ENCODE results near the gene CNTD1. TPM values are rescaled to one million over a fixed set of nuclear protein-coding genes. Genes with fewer than 3 reads are reported as not detected.
A peak's percentile ranks its signal among the peaks of the same experiment; 100 is the strongest.

The CNTD1 gene
- total and polyA plus RNA-seq, 2 experiments from 2014 or later: 1.1 TPM; not detected in 1

DNA sequence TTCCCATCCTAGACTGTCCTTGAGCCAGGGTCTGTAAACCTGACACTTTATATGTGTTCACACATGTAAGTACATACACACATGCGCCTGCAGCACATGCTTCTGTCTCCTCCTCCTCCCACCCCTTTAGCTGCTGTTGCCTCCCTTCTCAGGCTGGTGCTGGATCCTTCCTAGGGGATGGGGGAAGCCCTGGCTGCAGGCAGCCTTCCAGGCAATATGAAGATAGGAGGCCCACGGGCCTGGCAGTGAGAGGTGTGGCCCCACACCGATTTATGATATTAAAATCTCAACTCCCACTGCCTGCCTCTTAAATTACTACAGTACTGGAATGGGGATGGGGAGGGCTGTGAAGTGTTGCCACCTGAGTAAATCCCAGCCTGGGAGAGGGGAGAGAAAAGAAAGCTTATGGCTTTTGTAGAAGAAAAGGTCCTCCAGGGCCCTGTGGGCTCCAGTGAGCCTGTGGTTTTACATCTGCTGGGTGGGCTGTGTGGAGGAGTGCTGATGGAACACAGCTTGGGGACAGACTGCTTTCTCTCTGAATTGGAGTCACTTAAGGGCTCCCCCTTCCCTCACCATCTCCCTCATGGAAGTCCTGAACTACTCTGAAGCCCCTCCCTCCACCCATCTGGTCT is 19.2 kb upstream of the CNTD1 start:
- H3K27ac ChIP-seq (ENCODE audit: low read depth): no peak overlapping the region
- H3K4me1 Mint-ChIP-seq: peaks cover 24% of the 10 kb centered on the region
- peak overlapping the region; percentile 93 for H3K4me2 ChIP-seq
- no peaks in the 10 kb centered on the region for H3K9me2 ChIP-seq (ENCODE audit: insufficient read depth)
- H3K27me3 ChIP-seq (ENCODE audit: insufficient read depth): peaks cover 30% of the 10 kb centered on the region
- peak overlapping the region; percentile 81 for H3K4me3 ChIP-seq
- H3F3A ChIP-seq (replicated peaks; ENCODE audit: low read depth): peaks cover 12% of the 10 kb centered on the region; the same call in 1 of the 2 replicates
- H3K9me3 Mint-ChIP-seq: no peaks in the 10 kb centered on the region; the same call in 2 of the 3 replicates
- DNase-seq (ENCODE audit: low spot score) (no peak), ATAC-seq (peak; percentile 11)
- H3K36me3 ChIP-seq (ENCODE audit: insufficient read depth): peaks cover 9% of the 10 kb centered on the region; the same call in 1 of the 2 replicates
- no peak for TF ChIP-seq JUNB (IDR thresholded peaks at IDR 0.05; ENCODE audit: unreplicated experiment)
- TF ChIP-seq ZNF331 (CRISPR knock-in tag; IDR thresholded peaks at IDR 0.05; ENCODE audit: low read depth): no peak
- TF ChIP-seq, protein P1, sequence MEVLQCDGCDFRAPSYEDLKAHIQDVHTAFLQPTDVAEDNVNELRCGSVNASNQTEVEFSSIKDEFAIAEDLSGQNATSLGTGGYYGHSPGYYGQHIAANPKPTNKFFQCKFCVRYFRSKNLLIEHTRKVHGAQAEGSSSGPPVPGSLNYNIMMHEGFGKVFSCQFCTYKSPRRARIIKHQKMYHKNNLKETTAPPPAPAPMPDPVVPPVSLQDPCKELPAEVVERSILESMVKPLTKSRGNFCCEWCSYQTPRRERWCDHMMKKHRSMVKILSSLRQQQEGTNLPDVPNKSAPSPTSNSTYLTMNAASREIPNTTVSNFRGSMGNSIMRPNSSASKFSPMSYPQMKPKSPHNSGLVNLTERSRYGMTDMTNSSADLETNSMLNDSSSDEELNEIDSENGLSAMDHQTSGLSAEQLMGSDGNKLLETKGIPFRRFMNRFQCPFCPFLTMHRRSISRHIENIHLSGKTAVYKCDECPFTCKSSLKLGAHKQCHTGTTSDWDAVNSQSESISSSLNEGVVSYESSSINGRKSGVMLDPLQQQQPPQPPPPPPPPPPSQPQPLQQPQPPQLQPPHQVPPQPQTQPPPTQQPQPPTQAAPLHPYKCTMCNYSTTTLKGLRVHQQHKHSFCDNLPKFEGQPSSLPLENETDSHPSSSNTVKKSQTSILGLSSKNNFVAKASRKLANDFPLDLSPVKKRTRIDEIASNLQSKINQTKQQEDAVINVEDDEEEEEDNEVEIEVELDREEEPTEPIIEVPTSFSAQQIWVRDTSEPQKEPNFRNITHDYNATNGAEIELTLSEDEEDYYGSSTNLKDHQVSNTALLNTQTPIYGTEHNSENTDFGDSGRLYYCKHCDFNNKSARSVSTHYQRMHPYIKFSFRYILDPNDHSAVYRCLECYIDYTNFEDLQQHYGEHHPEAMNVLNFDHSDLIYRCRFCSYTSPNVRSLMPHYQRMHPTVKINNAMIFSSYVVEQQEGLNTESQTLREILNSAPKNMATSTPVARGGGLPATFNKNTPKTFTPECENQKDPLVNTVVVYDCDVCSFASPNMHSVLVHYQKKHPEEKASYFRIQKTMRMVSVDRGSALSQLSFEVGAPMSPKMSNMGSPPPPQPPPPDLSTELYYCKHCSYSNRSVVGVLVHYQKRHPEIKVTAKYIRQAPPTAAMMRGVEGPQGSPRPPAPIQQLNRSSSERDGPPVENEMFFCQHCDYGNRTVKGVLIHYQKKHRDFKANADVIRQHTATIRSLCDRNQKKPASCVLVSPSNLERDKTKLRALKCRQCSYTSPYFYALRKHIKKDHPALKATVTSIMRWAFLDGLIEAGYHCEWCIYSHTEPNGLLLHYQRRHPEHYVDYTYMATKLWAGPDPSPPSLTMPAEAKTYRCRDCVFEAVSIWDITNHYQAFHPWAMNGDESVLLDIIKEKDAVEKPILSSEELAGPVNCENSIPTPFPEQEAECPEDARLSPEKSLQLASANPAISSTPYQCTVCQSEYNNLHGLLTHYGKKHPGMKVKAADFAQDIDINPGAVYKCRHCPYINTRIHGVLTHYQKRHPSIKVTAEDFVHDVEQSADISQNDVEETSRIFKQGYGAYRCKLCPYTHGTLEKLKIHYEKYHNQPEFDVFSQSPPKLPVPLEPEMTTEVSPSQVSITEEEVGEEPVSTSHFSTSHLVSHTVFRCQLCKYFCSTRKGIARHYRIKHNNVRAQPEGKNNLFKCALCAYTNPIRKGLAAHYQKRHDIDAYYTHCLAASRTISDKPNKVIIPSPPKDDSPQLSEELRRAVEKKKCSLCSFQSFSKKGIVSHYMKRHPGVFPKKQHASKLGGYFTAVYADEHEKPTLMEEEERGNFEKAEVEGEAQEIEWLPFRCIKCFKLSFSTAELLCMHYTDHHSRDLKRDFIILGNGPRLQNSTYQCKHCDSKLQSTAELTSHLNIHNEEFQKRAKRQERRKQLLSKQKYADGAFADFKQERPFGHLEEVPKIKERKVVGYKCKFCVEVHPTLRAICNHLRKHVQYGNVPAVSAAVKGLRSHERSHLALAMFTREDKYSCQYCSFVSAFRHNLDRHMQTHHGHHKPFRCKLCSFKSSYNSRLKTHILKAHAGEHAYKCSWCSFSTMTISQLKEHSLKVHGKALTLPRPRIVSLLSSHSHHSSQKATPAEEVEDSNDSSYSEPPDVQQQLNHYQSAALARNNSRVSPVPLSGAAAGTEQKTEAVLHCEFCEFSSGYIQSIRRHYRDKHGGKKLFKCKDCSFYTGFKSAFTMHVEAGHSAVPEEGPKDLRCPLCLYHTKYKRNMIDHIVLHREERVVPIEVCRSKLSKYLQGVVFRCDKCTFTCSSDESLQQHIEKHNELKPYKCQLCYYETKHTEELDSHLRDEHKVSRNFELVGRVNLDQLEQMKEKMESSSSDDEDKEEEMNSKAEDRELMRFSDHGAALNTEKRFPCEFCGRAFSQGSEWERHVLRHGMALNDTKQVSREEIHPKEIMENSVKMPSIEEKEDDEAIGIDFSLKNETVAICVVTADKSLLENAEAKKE (CRISPR knock-in tag; IDR thresholded peaks at IDR 0.05): no peak
- no peak for TF ChIP-seq EZH2 (IDR thresholded peaks at IDR 0.05; ENCODE audit: low read depth, unreplicated experiment)
- TF ChIP-seq, protein P2, sequence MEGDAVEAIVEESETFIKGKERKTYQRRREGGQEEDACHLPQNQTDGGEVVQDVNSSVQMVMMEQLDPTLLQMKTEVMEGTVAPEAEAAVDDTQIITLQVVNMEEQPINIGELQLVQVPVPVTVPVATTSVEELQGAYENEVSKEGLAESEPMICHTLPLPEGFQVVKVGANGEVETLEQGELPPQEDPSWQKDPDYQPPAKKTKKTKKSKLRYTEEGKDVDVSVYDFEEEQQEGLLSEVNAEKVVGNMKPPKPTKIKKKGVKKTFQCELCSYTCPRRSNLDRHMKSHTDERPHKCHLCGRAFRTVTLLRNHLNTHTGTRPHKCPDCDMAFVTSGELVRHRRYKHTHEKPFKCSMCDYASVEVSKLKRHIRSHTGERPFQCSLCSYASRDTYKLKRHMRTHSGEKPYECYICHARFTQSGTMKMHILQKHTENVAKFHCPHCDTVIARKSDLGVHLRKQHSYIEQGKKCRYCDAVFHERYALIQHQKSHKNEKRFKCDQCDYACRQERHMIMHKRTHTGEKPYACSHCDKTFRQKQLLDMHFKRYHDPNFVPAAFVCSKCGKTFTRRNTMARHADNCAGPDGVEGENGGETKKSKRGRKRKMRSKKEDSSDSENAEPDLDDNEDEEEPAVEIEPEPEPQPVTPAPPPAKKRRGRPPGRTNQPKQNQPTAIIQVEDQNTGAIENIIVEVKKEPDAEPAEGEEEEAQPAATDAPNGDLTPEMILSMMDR (conservative IDR thresholded peaks at IDR 0.05; ENCODE audit: low read depth in 2 of 2): no peak
- no peak for TF ChIP-seq STAT1 (IDR thresholded peaks at IDR 0.05; ENCODE audit: unreplicated experiment)
- no peak for TF ChIP-seq ZNF114 (CRISPR knock-in tag; IDR thresholded peaks at IDR 0.05)
- no peak for TF ChIP-seq POLR2AphosphoS5 (IDR thresholded peaks at IDR 0.05; ENCODE audit: low read depth)
- TF ChIP-seq, protein P3, sequence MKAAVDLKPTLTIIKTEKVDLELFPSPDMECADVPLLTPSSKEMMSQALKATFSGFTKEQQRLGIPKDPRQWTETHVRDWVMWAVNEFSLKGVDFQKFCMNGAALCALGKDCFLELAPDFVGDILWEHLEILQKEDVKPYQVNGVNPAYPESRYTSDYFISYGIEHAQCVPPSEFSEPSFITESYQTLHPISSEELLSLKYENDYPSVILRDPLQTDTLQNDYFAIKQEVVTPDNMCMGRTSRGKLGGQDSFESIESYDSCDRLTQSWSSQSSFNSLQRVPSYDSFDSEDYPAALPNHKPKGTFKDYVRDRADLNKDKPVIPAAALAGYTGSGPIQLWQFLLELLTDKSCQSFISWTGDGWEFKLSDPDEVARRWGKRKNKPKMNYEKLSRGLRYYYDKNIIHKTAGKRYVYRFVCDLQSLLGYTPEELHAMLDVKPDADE (IDR thresholded peaks at IDR 0.05): no peak
- TF ChIP-seq, protein P4, sequence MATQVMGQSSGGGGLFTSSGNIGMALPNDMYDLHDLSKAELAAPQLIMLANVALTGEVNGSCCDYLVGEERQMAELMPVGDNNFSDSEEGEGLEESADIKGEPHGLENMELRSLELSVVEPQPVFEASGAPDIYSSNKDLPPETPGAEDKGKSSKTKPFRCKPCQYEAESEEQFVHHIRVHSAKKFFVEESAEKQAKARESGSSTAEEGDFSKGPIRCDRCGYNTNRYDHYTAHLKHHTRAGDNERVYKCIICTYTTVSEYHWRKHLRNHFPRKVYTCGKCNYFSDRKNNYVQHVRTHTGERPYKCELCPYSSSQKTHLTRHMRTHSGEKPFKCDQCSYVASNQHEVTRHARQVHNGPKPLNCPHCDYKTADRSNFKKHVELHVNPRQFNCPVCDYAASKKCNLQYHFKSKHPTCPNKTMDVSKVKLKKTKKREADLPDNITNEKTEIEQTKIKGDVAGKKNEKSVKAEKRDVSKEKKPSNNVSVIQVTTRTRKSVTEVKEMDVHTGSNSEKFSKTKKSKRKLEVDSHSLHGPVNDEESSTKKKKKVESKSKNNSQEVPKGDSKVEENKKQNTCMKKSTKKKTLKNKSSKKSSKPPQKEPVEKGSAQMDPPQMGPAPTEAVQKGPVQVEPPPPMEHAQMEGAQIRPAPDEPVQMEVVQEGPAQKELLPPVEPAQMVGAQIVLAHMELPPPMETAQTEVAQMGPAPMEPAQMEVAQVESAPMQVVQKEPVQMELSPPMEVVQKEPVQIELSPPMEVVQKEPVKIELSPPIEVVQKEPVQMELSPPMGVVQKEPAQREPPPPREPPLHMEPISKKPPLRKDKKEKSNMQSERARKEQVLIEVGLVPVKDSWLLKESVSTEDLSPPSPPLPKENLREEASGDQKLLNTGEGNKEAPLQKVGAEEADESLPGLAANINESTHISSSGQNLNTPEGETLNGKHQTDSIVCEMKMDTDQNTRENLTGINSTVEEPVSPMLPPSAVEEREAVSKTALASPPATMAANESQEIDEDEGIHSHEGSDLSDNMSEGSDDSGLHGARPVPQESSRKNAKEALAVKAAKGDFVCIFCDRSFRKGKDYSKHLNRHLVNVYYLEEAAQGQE (IDR thresholded peaks at IDR 0.05; ENCODE audit: unreplicated experiment): no peak
- TF ChIP-seq NANOG (IDR thresholded peaks at IDR 0.05; ENCODE audit: borderline replicate concordance): no peak
- TF ChIP-seq EZH2phosphoT487 (IDR thresholded peaks at IDR 0.05; ENCODE audit: unreplicated experiment): no peak
- TF ChIP-seq CREB1 (CRISPR knock-in tag; IDR thresholded peaks at IDR 0.05; ENCODE audit: low read depth): no peak
- H2AFZ ChIP-seq: peak overlapping the region; percentile 94; the same call in 1 of the 2 replicates
- peak overlapping the region; percentile 71 for H3K4me3 Mint-ChIP-seq
- no peaks in the 10 kb centered on the region for H3K79me2 ChIP-seq (replicated peaks; ENCODE audit: insufficient read depth)
- peaks cover 21% of the 10 kb centered on the region; the same call in 1 of the 2 replicates for H3K4me1 ChIP-seq (ENCODE audit: insufficient read depth)
- H4K20me1 ChIP-seq (replicated peaks; ENCODE audit: insufficient read depth): no peaks in the 10 kb centered on the region
- peaks cover 42% of the 10 kb centered on the region for H3K36me3 Mint-ChIP-seq (ENCODE audit: low read depth)
- no peak overlapping the region for H3K27ac Mint-ChIP-seq
- H3K27me3 Mint-ChIP-seq (ENCODE audit: insufficient read depth, low read depth, poor library complexity): peaks cover 39% of the 10 kb centered on the region
